A204.1 (cell line): ENCODE results near the gene ANKRD11.

Experiments used
- FAIRE-seq: peaks from 2 replicates; lab custom pipeline; 2012; peaks lifted over from hg19 to GRCh38; lab: Jason Lieb, UNC

Gene ANKRD11

DNA sequence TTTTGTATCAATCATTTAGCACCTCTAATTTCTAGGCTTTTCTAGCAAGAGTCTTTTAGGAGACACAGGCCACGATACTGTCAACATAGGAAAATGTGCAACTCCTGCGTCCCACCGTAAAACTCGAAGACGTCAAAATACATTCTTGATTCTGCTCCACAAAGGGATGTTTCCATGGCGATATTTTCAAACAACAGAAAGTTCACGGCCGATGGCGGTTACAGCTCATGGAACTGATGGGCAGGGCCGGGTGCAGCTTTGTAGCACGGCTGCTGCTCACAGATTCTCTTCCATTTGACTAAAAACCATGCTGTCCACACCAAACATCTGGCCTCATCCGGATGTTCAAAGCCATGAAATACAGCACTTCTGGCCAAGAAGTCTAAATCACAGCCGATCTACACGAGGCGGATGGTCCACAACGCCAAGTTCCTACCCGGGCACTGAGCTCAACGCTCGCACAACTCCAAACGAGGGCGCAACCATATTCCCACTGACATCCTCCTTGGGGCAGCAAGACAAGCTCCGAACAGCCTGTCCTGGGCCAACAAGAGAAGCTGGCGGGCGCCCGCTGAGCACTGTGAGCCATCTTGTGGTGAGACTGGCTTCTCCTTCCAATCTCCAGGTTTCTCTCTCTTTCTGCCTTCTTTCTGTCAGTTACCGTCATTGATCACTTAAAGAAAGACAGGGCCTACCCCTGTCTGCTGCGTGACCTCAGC, 193.0 kb downstream of the ANKRD11 start:
- FAIRE-seq: no peak

DNA sequence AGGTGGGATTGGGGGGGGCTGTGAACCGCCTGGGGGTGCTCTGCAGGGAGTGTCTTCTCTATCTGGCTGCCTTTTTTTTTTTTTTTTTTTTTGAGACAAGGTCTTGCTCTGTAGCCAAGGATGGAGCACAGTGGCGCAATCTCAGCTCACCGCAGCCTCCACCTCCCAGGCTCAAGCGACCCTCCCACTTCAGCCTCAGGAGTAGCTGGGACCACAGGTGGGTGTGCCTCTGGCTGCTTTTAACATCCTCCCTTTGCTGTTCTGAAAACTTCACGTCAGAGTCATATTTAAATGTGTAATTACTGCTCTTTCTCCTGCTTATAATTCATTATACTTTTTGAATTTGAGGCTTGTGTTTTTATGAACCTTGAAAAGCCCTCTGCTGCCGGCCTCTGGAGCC, 194.4 kb downstream of the ANKRD11 start:
- FAIRE-seq: no peak

DNA sequence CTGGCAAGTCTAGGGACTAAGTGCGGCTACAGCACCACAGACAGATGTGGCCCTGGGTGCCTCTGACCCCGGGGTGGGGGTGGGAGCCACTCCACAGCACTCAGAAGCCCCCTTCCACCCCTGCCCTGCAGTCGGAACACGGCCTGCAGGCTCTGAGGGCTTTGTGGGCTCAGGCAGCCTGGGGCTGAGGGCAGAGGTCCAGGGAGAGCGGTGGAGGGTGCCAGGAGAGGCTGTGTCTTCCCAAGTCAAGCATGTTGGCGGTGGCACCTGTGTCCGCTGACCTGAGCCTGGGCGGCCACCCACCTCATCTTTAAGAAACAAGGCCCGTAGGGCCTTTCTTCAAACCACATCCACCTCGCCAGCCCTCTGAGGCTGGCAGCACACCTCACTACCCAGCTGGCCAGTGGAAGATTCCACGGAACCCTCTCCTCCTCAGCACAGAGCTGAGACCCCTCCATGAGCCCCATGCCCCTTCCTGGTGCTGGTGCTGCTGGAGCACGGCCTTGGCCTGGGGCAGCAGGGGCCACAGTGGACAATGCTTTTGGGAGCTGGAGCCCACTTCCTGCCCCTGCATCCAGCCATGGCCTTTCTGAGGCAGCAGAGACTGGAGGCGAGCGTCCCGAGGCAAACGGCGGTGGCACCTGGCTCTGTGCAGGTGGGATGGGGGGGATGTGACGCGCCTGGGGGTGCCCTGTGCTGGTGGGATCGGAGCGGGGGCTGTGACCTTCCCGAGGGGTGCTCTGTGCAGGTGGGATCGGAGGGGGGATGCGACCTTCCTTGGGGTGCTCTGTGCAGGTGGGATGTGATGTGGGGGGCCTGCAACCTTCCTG, 195.1 kb downstream of the ANKRD11 start:
- FAIRE-seq: no peak

DNA sequence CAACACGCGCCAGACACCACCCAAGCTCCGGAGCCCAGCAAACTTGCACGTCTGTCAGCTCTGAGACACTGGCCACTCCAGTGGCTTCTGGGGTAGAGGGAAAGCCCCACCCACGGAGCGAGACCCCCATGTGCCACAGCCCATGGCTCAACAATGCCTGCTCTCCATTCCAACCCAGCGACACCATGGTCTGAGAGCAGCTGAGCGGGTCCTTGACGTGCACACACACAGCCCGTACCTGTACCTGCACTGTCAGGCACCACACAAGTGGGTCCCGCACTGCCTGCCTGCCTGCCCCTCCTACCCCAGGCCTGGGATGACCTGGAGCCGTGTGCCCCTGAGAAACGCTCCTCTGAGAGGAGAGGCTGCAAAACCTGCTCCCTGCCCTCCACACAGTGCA, 195.9 kb downstream of the ANKRD11 start:
- no peak for FAIRE-seq

DNA sequence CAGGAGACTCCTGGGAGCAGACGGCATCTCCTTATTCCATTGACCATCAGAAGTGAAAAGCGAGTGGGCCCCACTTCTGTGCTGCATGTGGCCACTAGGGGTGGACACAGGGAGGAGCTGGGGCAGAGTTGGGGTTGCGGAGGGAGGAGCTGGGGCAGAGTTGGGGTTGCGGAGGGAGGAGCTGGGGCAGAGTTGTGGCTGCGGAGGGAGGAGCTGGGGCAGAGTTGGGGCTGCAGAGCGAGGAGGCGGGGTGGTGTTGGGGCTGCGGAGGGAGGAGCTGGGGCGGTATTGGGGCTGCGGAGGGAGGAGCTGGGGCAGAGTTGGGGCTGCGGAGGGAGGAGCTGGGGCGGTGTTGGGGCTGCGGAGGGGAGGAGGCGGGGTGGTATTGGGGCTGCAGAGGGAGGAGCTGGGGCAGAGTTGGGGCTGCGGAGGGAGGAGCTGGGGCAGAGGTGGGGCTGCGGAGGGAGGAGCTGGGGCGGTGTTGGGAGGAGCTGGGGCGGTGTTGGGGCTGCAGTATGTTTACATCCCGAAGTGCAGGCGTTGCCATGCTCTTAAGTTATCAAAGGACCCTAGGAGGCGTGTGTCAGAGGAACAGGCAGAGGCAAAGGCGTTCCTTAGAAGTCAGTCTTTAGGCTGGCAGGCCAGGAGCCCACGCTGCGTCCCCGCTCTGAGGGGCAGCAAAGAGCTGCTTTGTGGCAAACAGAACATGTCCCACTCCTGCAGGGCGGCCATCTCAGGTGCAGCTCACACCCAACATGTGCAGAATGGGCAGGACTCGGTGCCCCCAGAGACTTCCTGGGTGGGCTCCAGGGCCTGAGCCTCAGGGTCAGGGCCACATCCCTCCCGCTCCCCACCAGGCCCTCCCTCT, 196.9 kb downstream of the ANKRD11 start:
- FAIRE-seq: no peak

GRCh38 chr16:89292443-89293078, 197.8 kb downstream of the ANKRD11 start:
- no peak for FAIRE-seq

DNA sequence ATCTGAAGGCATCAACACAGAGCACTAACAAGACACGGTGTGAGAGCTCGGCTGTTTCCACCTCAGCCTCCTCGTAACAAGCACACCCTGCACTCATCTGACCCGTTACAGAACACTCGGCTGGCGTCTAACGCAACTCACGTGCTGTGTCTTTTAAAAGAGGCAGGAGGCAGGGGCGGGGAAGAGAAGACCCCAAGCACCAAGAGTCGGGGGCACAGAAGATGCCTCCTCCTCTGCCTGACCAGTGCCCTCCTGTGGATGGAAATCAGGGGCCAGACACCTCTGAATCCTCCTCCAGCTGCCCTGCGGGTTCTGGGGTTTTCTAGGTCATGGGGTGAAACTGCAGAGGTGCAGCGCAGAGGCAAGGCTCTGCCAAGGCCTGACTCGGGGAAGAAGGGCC, 198.6 kb downstream of the ANKRD11 start:
- FAIRE-seq: no peak

DNA sequence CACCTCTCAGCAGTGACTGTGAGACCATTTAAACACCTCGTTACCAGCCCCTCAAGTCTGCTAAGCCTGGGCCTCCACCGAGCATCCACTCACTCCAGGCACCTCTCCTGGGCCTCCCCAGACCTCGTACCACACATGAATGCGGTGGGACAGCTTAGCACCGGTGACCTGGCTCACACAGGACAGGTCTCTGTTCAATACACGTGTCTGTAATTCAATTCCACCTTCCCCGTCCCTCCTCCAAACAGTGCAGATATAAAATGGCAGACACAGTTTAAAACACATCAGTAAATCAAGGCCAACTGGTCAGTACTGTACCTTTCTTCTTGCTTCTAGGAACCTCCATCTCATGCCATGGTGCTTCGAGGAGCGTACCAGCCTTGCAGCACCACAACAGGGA, 199.0 kb downstream of the ANKRD11 start:
- FAIRE-seq: no peak

DNA sequence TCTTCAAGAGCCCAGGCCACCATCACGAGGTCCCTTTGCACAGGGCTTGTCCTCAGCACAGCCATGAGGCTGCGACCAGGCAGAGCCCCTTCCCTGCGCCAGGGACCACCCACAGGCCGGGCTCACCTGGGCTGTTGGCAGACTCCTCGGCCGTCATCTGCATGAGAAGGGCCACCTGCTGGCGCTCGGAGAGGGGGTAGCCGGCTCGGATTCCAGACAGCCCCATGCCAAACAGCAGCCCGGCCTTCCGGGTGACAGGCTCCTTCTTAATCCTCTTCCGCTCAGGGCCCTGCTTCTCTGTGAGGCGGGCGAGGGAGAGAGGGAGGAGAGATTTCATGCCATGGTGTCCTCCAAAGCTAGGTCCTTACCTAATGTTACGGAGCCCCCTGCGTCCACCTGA, 199.5 kb downstream of the ANKRD11 start:
- FAIRE-seq: no peak

DNA sequence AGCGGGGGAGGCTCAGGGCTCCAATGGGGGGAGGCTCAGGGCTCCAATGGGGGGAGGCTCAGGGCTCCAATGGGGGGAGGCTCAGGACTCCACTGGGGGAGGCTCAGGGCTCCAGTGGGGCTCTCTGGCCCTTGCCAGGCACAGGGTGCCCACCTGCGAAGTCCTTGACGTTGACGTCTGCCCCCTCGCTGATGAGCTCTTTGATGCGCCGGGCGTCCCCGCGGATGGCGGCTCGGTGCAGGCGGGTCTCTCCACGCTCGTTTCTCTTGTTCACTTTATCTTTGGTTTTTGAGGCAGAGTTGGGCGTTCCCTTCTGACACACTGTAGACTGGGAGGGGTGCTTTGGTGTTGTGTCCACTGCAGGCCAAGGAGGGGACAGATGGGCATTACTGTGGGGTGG, 199.9 kb downstream of the ANKRD11 start:
- no peak for FAIRE-seq

GRCh38 chr16:89289428-89290395, 200.6 kb downstream of the ANKRD11 start:
- FAIRE-seq: no peak

GRCh38 chr16:89288966-89289365, 201.4 kb downstream of the ANKRD11 start:
- no peak for FAIRE-seq

DNA sequence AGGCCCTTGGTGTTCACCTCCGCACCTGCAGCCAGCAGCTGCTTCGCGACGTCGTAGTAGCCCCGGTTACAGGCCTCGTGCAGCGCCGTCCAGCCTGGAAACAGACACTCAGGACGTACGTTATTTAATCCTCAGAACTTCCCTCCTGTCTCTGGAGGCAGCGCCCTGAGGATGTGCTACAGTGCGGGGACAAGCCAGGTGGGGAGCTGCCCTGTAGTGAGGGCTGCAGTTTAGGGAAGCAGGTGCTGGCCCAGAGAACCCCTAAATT, 201.8 kb downstream of the ANKRD11 start:
- no peak for FAIRE-seq

DNA sequence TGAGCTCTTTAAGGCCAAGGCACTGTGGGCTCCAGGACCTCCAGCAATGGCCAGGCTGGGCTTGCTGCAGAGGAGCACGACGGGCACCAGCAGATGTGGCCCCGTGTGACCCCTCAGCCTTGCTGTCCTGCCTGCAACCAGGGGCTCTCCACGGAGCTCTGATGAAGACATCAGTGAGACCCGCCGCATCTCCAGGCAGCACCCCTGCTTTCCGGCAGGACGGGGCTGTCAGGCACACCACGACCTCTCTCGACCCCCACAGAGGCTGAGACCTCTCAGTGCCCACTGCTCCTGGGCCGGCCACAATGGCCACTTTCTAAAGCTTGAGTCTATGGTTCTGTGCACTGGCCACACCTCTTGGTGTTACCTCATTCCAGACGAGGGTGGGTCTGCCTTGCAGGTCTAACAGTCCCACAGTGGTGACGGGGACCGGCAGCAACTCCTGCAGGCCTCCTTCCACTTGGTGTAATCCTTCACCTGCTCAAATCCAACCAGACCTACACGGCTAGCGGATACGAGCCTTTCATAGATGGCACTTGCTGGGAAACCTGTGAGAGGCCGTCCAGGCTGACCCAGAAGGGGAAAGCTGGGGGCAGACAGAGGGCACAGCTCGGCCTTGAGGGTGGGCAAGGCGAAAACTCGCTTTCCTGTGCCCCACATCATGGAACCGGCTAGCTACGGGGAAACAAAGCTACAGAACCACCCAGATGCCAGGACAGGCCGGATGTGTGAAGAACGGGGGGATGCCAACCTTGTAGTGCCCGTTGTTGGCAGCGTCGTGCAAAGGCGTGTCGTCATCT, 202.4 kb downstream of the ANKRD11 start:
- FAIRE-seq: no peak

DNA sequence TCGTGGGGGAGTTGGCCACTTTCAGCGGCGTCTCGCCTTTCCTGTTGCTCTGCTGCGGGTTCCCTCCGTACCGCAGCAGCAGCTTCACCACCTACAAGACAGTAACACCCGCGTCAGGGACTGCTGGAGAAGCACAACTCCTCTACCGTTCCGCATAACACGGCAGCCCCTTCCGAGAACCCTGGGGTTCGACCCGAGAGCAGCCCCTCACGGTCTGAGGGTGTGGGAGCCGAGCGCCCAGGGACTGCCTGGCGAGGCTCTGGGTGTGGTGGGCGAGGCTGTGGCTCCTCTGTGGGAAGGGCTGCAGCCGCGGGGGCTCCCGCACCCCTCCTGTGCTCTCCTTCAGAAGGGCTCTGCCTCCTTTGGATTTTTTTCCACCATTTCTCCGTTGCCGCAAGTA, 204.3 kb downstream of the ANKRD11 start:
- no peak for FAIRE-seq

GRCh38 chr16:89285381-89285780, 205.0 kb downstream of the ANKRD11 start:
- no peak for FAIRE-seq

- FAIRE-seq: no peak
Observed at GRCh38 chr16:89283449-89283848, 206.9 kb downstream of the ANKRD11 start.

DNA sequence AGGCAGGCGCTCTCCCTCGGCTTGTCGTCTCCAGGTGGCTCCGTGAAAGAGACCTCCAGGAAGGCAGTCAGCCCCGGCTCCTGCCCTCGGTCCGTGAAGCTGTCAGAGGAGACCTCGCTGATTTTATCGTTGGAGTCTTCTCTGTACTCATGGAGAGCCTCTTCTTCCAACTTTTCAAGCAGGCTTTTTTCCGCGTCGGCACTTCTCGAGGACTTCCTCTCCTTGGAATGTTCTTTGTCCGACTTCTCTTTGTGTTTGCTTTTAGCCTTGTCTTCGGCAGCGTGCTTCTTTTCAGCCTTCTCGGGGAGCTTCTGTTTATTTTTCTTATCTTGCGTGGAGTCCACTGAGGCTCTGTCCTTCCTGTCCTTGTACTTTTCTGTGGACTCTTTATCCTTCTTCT, 207.8 kb downstream of the ANKRD11 start:
- no peak for FAIRE-seq

- FAIRE-seq: no peak
Observed at GRCh38 chr16:89281829-89282228, 208.5 kb downstream of the ANKRD11 start.

GRCh38 chr16:89281189-89281577, 209.2 kb downstream of the ANKRD11 start:
- FAIRE-seq: no peak
